Mammary epithelial cell (primary cell): ENCODE results near the gene WDR18.

Source experiments
- EZH2 ChIP-seq: IDR thresholded peaks from 2 replicates; pipeline ENCODE4 v1.6.1; 2012; ENCODE audit warnings: low read length, inconsistent platforms, borderline replicate concordance
- TF ChIP-seq, protein P1 (sequence below), 2 donors: IDR thresholded peaks in 1 of 2; conservative IDR thresholded peaks in 1 of 2; 2 replicates each; pipeline ENCODE4 v1.5.1; 2011 to 2012; ENCODE audit warnings: inconsistent platforms in 2 of 2, low read length in 2 of 2, mild to moderate bottlenecking in 2 of 2, control low read depth in 1 of 2, low read depth in 1 of 2; ENCODE audit not compliant: insufficient read depth in 1 of 2; ENCODE audit errors: extremely low read depth in 1 of 2

- TF ChIP-seq, protein P1, sequence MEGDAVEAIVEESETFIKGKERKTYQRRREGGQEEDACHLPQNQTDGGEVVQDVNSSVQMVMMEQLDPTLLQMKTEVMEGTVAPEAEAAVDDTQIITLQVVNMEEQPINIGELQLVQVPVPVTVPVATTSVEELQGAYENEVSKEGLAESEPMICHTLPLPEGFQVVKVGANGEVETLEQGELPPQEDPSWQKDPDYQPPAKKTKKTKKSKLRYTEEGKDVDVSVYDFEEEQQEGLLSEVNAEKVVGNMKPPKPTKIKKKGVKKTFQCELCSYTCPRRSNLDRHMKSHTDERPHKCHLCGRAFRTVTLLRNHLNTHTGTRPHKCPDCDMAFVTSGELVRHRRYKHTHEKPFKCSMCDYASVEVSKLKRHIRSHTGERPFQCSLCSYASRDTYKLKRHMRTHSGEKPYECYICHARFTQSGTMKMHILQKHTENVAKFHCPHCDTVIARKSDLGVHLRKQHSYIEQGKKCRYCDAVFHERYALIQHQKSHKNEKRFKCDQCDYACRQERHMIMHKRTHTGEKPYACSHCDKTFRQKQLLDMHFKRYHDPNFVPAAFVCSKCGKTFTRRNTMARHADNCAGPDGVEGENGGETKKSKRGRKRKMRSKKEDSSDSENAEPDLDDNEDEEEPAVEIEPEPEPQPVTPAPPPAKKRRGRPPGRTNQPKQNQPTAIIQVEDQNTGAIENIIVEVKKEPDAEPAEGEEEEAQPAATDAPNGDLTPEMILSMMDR (conservative IDR thresholded peaks at IDR 0.05 in 1 of 2, IDR thresholded peaks at IDR 0.05 in 1 of 2; ENCODE audit: extremely low read depth in 1 of 2, insufficient read depth in 1 of 2, low read depth in 1 of 2, low read length in 2 of 2) = no peak
- TF ChIP-seq EZH2 = no peak
Measured at GRCh38 chr19:1009981-1010538, 25.9 kb downstream of the WDR18 start.
